Measurements from ENCODE around the gene ZMIZ2.

ZMIZ2 gene

DNA sequence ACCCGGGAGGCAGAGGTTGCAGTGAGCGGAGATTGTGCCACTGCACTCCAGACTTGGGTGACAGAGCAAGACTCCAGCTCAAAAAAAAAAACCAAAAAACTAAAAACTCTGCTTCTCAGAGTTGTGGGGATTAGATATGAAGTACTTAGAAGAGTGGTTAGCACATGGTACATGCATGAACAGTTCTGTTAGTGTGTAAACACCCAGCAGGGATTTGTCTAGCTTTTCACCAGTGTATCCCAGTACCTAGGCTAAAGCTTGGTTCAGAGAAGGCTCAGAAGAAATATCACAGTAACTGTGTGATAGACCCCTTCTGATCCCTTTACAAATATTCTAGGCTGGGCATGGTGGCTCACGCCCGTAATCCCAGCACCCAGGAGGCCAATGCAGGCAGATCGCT lies 57.3 kb downstream of the ZMIZ2 start:
- DNase-seq: no peak

DNA sequence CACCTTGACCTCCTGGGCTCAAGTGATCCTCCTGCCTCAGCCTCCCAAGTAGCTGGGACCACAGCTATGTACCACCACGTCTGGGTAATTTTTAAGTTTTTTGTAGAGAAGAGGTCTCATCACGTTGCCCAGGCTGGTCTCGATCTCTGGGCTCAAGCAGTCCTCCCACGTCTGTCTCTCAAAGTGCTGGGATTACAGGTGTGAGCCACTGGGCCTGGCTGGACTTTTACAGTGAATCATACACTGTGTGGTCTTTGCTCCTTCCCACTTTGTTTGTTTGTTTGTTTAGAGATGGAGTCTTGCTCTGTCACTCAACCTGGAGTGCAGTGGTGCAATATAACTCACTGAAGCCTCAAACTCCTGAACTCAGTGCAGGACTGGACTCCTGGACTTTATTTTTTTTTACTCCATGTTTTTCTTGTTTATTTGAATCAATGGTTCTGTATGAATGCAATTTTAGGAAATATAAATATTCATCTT lies 60.3 kb downstream of the ZMIZ2 start:
- no peak for DNase-seq

DNA sequence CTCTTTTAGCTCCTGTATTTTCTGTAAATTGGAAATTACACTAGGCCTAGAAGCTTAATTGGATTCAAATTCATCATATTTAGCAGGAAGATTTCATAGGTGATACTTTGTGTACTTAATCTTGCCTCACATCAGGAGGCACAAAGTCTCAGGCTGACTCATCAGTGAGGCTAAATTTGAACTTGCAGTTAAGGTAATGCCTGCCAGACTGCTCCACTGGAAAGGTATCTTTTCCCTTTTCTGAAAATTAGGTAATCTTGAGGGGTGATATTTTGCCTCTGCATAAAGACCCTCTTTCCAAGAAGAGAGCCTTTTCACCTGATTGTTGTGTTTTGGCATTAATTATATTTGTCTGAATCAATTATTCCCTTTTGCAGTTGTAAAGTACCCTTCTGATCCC lies 62.4 kb downstream of the ZMIZ2 start:
- no peak for DNase-seq

DNA sequence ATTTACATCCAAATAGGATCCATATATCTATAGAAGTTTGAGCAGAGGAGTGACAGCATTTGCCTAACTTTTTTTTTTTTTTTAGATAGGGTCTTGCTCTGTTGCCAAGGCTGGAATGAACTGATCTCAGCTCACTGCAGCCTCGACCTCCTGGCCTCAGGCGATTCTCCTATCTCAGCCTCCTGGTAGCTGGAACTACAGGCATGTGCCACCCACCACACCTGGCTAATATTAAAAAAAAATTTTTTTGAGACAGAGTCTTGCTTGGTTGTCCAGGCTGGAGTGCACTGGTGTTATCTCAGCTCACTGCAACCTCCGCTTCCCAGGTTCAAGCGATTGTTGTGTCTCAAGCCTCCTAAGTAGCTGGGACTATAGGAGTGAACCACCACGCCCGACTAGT lies 62.9 kb downstream of the ZMIZ2 start:
- no peak for DNase-seq

DNA sequence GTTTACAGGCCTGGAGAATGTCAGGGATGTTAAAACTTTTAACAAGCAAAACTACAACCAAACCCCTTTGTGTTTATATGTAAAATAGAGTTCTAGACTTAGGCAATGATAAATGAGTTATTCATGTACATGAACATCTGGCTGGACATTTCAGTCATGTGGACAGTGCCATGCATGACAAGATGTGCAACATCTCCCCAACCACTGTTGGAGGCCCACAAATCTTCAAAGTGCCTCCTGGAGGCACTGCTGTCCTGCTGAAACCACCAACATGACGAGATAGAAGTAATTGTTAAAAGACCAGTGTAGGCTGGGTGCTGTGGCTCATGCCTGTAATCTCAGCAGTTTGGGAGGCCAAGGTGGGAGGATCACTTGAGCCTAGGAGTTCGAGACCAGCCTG lies 66.3 kb downstream of the ZMIZ2 start:
- DNase-seq: no peak

DNA sequence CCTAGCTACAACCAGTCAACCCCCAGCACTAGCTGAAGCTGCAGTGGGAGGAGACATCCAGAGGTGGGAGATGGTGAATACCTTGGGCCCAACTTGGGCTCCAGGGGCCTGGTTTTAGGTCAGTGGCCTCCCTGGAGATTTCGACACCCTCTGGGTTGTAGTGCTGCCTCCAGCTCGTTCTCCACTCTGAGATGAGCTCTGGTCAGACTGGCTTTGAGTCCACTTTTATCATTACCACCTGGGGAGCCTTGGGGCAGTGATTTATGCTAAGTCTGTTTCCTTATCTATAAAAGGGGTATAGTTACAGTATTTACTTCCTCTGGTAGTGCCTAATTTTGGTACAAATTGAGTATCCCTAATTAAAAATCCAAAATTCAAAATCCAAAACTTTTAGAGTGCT lies 70.6 kb downstream of the ZMIZ2 start:
- DNase-seq: no peak

Measured in NCI-H748 treated with DMSO at 0.1 percent for 48 hours (cell line).